Tibial artery (tissue), 4 donors: ENCODE measurements around the gene UBE3B.
A peak's percentile ranks its signal among the peaks of the same experiment; 100 is the strongest.

Experiments used
- DNase-seq, 2 donors: peaks; one replicate each; pipeline ENCODE4 v3.0.0-alpha.2; 2019
- H3K27ac ChIP-seq, 2 donors: fragments of 200-600 bp; sonication (generic) in 1 of 2; 1 replicate in 1 of 2; 2 replicates in 1 of 2; pipeline ENCODE4 v1.5.1; 2018 to 2019; ENCODE audit warnings: mild to moderate bottlenecking in 1 of 2
- H3K27me3 ChIP-seq, 2 donors: fragments of 200-600 bp; sonication (generic) in 1 of 2; one replicate each; pipeline versions ENCODE4 v1.5.1 to v1.6.0; 2016 to 2019
- H3K36me3 ChIP-seq, 3 donors: fragments of 200-600 bp; sonication (generic) in 2 of 3; one replicate each; pipeline ENCODE4 v1.5.1; 2016 to 2019; ENCODE audit warnings: mild to moderate bottlenecking in 2 of 3
- H3K4me1 ChIP-seq, 4 donors: fragments of 200-600 bp; sonication (generic) in 2 of 4; 1 replicate in 3 of 4; 2 replicates in 1 of 4; pipeline ENCODE4 v1.5.1; 2016 to 2019
- H3K4me3 ChIP-seq, 2 donors: fragments of 200-600 bp; sonication (generic) in 1 of 2; 1 replicate in 1 of 2; 2 replicates in 1 of 2; pipeline ENCODE4 v1.5.1; 2018 to 2019; ENCODE audit warnings: mild to moderate bottlenecking in 2 of 2
- H3K9me3 ChIP-seq, 3 donors: fragments of 200-600 bp; sonication (generic) in 1 of 3; one replicate each; pipeline ENCODE4 v1.5.1; 2016 to 2019
- CTCF ChIP-seq, 2 experiments: fragments of 200-600 bp in 1 of 2; fragments of 450-650 bp in 1 of 2; IDR thresholded peaks; one replicate each; pipeline ENCODE4 v1.5.1; 2017 to 2019; ENCODE audit warnings: antibody characterized with exemption in 2 of 2, mild to moderate bottlenecking in 1 of 2, moderate library complexity in 1 of 2
- intact Hi-C: fragments of 100-400 bp; cut with DNase I; formaldehyde crosslinking; loops from one replicate; pipeline ENCODE4 v1.15.0; 2023; ENCODE audit warnings: low total_unique reads

Gene UBE3B

DNA sequence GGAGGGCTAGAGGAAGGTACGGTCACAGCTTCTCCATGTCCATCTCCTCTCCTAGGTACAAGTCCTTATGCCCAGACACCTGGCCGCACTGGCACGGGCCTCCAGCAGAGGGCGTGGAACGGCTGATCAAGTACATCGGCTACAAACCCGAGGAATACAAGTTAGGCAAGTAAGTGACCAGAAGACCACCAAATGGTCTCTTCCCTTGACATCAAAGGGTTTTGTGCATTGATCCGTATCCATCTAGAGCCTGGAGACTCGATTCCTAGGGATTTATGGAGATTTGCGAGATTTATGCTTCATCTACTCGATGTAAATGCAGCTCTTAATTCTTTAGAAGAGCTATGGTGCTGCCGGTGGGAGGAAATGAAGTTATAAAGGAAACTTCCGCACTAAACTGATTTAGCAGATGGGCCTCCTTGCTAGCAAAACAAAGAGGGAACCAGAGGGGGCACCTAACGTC is 44.6 kb upstream of the UBE3B start:
- TF ChIP-seq CTCF (IDR thresholded peaks at IDR 0.05), result peak; percentile 73 to 81
- no peak overlapping the region for H3K27ac ChIP-seq
- peak; percentile 90 for DNase-seq
- no peaks in the 10 kb centered on the region for H3K9me3 ChIP-seq
- H3K27me3 ChIP-seq, result no peaks in the 10 kb centered on the region
- H3K4me3 ChIP-seq, result no peak overlapping the region
- peaks cover 0 to 4% (median 0%) of the 10 kb centered on the region in 3 donors for H3K36me3 ChIP-seq
- peaks cover 0 to 8% (median 6%) of the 10 kb centered on the region in 4 donors for H3K4me1 ChIP-seq
- intact Hi-C loops, result loop anchor here (2.0 kb wide), 1 partner anchor 44 kb away; the partner anchor contains the start of genes KCTD10 and UBE3B

GRCh38 chr12:109433618-109434017 is 43.8 kb upstream of the UBE3B start:
- TF ChIP-seq CTCF (IDR thresholded peaks at IDR 0.05), result peak in 1 of 2 experiments; percentile 27
- no peaks in the 10 kb centered on the region for H3K27me3 ChIP-seq
- H3K4me1 ChIP-seq, result peaks cover 0 to 8% (median 6%) of the 10 kb centered on the region in 4 donors
- no peak overlapping the region for H3K4me3 ChIP-seq
- H3K9me3 ChIP-seq, result no peaks in the 10 kb centered on the region
- no peak for DNase-seq
- H3K27ac ChIP-seq, result no peak overlapping the region
- peaks cover 0 to 9% (median 0%) of the 10 kb centered on the region in 3 donors for H3K36me3 ChIP-seq
- intact Hi-C loops, result loop anchor here (2.0 kb wide), 1 partner anchor 43 kb away; the partner anchor contains the start of genes KCTD10 and UBE3B

- intact Hi-C loops, result no loop called here
- no peak overlapping the region for H3K27ac ChIP-seq
- peaks cover 0 to 9% (median 0%) of the 10 kb centered on the region in 3 donors for H3K36me3 ChIP-seq
- no peaks in the 10 kb centered on the region for H3K27me3 ChIP-seq
- peaks cover 0 to 15% (median 6%) of the 10 kb centered on the region in 4 donors for H3K4me1 ChIP-seq
- no peak for TF ChIP-seq CTCF (IDR thresholded peaks at IDR 0.05)
- H3K4me3 ChIP-seq, result no peak overlapping the region
- no peak for DNase-seq
- no peaks in the 10 kb centered on the region for H3K9me3 ChIP-seq
These were observed 42.9 kb upstream of the UBE3B start for GRCh38 chr12:109434582-109434981.

DNA sequence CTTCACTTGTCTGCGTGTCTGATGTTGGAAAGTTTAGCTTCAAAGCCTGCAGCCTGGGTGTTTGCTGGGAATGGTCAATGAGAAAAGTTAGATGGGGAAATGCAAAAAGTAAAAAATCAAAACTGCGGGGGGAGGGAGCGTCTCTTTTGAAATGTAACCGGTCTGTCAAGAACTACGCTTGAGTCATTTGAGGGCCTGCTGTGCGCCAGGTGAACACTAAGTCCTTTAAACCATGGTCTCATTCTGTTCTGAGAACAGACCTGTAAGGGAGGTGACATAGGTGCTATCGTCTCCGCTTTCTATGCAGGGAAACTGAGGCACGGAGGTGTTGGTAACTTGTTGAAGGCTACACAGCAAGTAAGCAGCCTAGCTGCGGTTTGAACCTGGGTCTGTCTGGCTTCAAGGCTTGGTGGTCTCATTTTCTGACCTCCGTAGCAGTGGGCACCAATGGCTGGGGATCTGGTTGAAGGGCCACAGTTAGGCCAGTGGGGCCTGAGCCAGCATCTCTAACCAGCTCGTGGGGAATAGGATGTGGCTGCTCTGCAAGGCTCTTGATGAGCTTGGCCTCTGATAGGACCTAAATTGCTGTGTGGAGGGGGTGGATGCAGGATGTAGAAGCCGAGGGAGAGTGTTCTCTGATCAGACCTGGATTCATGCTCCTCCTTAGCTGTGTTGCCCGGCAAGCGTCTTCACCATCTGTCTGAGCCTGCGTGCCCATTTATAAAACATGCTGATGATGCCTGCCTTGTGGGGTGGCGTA is 41.8 kb upstream of the UBE3B start:
- intact Hi-C loops, result no loop called here
- Histone ChIP-seq H3K4me3 (no peak overlapping the region), H3K27me3 (no peaks in the 10 kb centered on the region), H3K9me3 (no peaks in the 10 kb centered on the region), H3K27ac (no peak overlapping the region), H3K36me3 (peaks cover 0 to 9% (median 0%) of the 10 kb centered on the region in 3 donors), H3K4me1 (peaks cover 0 to 15% (median 6%) of the 10 kb centered on the region in 4 donors)
- no peak for DNase-seq
- TF ChIP-seq CTCF (IDR thresholded peaks at IDR 0.05), result no peak

- peaks cover 0 to 9% (median 0%) of the 10 kb centered on the region in 3 donors for H3K36me3 ChIP-seq
- no peak for TF ChIP-seq CTCF (IDR thresholded peaks at IDR 0.05)
- H3K4me3 ChIP-seq, result no peak overlapping the region
- no peaks in the 10 kb centered on the region for H3K27me3 ChIP-seq
- H3K9me3 ChIP-seq, result no peaks in the 10 kb centered on the region
- no peak overlapping the region for H3K27ac ChIP-seq
- intact Hi-C loops, result no loop called here
- H3K4me1 ChIP-seq, result peaks cover 0 to 15% (median 6%) of the 10 kb centered on the region in 4 donors
- DNase-seq, result no peak
These were observed 41.3 kb upstream of the UBE3B start for GRCh38 chr12:109436188-109436560.
